ENCODE results near the gene DEFB128.

DEFB128 gene

GRCh38 chr20:184288-184687 lies 5.2 kb downstream of the DEFB128 start:
- no peak for TF ChIP-seq ZNF565 (CRISPR knock-in tag; conservative IDR thresholded peaks at IDR 0.05; ENCODE audit: low read depth)
- no peak for TF ChIP-seq PPARA (CRISPR knock-in tag; IDR thresholded peaks at IDR 0.05; ENCODE audit: borderline replicate concordance)
- ATAC-seq: no peak

- ATAC-seq: no peak
Observed at GRCh38 chr20:168876-169275, 20.6 kb downstream of the DEFB128 start.

More at GRCh38 chr20:168876-169275, 20.6 kb downstream of the DEFB128 start:
- TF ChIP-seq ZC3H10 (CRISPR knock-in tag; IDR thresholded peaks at IDR 0.05): no peak
- no peak for TF ChIP-seq POU6F1 (CRISPR knock-in tag; IDR thresholded peaks at IDR 0.05; ENCODE audit: borderline replicate concordance, low read depth)
- no peak for TF ChIP-seq OSR1 (CRISPR knock-in tag; IDR thresholded peaks at IDR 0.05)
- no peak for TF ChIP-seq BACH2 (CRISPR knock-in tag; IDR thresholded peaks at IDR 0.05; ENCODE audit: borderline replicate concordance)
- no peak for TF ChIP-seq ZFP30 (CRISPR knock-in tag; IDR thresholded peaks at IDR 0.05)
- no peak for TF ChIP-seq ESRRG (CRISPR knock-in tag; IDR thresholded peaks at IDR 0.05)
- TF ChIP-seq TOX (CRISPR knock-in tag; IDR thresholded peaks at IDR 0.05; ENCODE audit: borderline replicate concordance): no peak
- no peak for TF ChIP-seq TCF4 (CRISPR knock-in tag; IDR thresholded peaks at IDR 0.05; ENCODE audit: borderline replicate concordance)
- no peak for TF ChIP-seq RARB (CRISPR knock-in tag; IDR thresholded peaks at IDR 0.05)
- TF ChIP-seq PATZ1 (CRISPR knock-in tag; IDR thresholded peaks at IDR 0.05; ENCODE audit: borderline replicate concordance): no peak
- TF ChIP-seq ZFP3 (CRISPR knock-in tag; IDR thresholded peaks at IDR 0.05): no peak
- TF ChIP-seq ZNF70 (CRISPR knock-in tag; IDR thresholded peaks at IDR 0.05): no peak
- TF ChIP-seq SNAI2 (CRISPR knock-in tag; IDR thresholded peaks at IDR 0.05): no peak
- TF ChIP-seq ZNF565 (CRISPR knock-in tag; conservative IDR thresholded peaks at IDR 0.05; ENCODE audit: low read depth): no peak
- TF ChIP-seq ISL1 (CRISPR knock-in tag; IDR thresholded peaks at IDR 0.05): no peak
- no peak for TF ChIP-seq GLIS3 (CRISPR knock-in tag; IDR thresholded peaks at IDR 0.05)
- TF ChIP-seq CSRNP3 (CRISPR knock-in tag; IDR thresholded peaks at IDR 0.05): no peak
- no peak for TF ChIP-seq CREB5 (CRISPR knock-in tag; IDR thresholded peaks at IDR 0.05; ENCODE audit: low read depth)
- no peak for TF ChIP-seq TSHZ2 (CRISPR knock-in tag; IDR thresholded peaks at IDR 0.05)
